Uterus (tissue), 2 donors: Measurements from ENCODE around the gene OMD.

Source experiments
- CTCF ChIP-seq, 4 experiments: fragments of 200-600 bp in 2 of 4; fragments of 450-650 bp in 2 of 4; sonication (generic) in 2 of 4; IDR thresholded peaks; one replicate each; pipeline ENCODE4 v1.5.1; 2016 to 2019; ENCODE audit warnings: antibody characterized with exemption in 4 of 4, mild to moderate bottlenecking in 2 of 4, moderate library complexity in 1 of 4
- POLR2A ChIP-seq, 2 donors: fragments of 450-650 bp; IDR thresholded peaks; one replicate each; pipeline ENCODE4 v1.6.1; 2016; ENCODE audit warnings: antibody characterized with exemption in 2 of 2, mild to moderate bottlenecking in 1 of 2, moderate library complexity in 1 of 2

- no peak for TF ChIP-seq CTCF (IDR thresholded peaks at IDR 0.05)
- no peak for TF ChIP-seq POLR2A (IDR thresholded peaks at IDR 0.05)
Measured at GRCh38 chr9:92407818-92408217, 16.5 kb downstream of the OMD start.
